HepG2 (cell line): Measurements from ENCODE around the gene CDC42SE2. TPM values are rescaled to one million over a fixed set of nuclear protein-coding genes. Genes with fewer than 3 reads are reported as not detected.

Source experiments
- ATAC-seq: fragments of 200-7000 bp; cut with Tn5 transposase; 3 replicates; pipeline ENCODE4 v1.9.1; 2020; ENCODE audit warnings: mild to moderate bottlenecking, moderate library complexity
- BruUV-seq: library from RNA; stranded (reverse); fragments of 400-500 nt; replicated peaks from 2 replicates; lab custom pipeline; 2021; lab: Mats Ljungman, UMichigan
- CTCF ChIA-PET: fragments of 300-600 bp; formaldehyde crosslinking; extraction: SDS; loops from one replicate; lab custom pipeline; 2021; ENCODE audit warnings: low total read pairs, inconsistent platforms, low intra/inter-chr PET ratio; lab: Yijun Ruan, JAX
- POLR2A ChIA-PET: fragments of 350-600 bp; sonication (Branson Sonifier 250); formaldehyde crosslinking; loops from one replicate; lab custom pipeline; 2020; ENCODE audit warnings: antibody characterized with exemption, inconsistent platforms; lab: Yijun Ruan, JAX
- DNase-seq: peaks from one replicate; pipeline ENCODE4 v3.0.0-alpha.2; 2015; ENCODE audit warnings: low spot score
- FAIRE-seq: peaks from 3 replicates; lab custom pipeline; 2011; peaks lifted over from hg19 to GRCh38; lab: Jason Lieb, UNC
- H2AFZ ChIP-seq: one replicate; pipeline ENCODE4 v1.6.1; 2011; ENCODE audit warnings: low read length, inconsistent platforms
- H3K27ac ChIP-seq: fragments of 300-600 bp; 3 replicates; pipeline ENCODE4 v1.8.0; 2011; ENCODE audit warnings: mixed run types, mild to moderate bottlenecking, mixed read lengths, low read length, inconsistent platforms; ENCODE audit not compliant: insufficient read depth; ENCODE audit errors: extremely low read length
- H3K27me3 ChIP-seq, 2 experiments: fragments of 200-600 bp in 1 of 2; 2 replicates in 1 of 2; 3 replicates in 1 of 2; pipeline versions ENCODE4 v1.6.0 to v1.8.0; 2011; ENCODE audit warnings: low read length in 2 of 2, mild to moderate bottlenecking in 2 of 2, moderate library complexity in 2 of 2, inconsistent platforms in 1 of 2; ENCODE audit not compliant: insufficient read depth in 2 of 2, control insufficient read depth in 1 of 2
- H3K36me3 ChIP-seq, 2 experiments: fragments of 200-600 bp in 1 of 2; replicated peaks in 1 of 2; 2 replicates in 1 of 2; 3 replicates in 1 of 2; pipeline versions ENCODE4 v1.5.1 to v1.8.0; 2011; ENCODE audit warnings: low read length in 2 of 2, inconsistent platforms in 1 of 2; ENCODE audit not compliant: insufficient read depth in 2 of 2, control insufficient read depth in 1 of 2
- H3K4me1 ChIP-seq: 2 replicates; pipeline ENCODE4 v1.5.1; 2012; ENCODE audit warnings: low read length, inconsistent platforms; ENCODE audit not compliant: insufficient read depth
- H3K4me2 ChIP-seq: 2 replicates; pipeline ENCODE4 v1.6.0; 2011; ENCODE audit warnings: low read depth, low read length, inconsistent platforms
- H3K4me3 ChIP-seq, 3 experiments: fragments of 200-600 bp in 1 of 3; sonication (generic), shearing (Covaris generic) in 1 of 3; replicated peaks in 1 of 3; 2 replicates each; pipeline ENCODE4 v1.5.1; 2011 to 2016; ENCODE audit warnings: low read length in 3 of 3, inconsistent platforms in 2 of 3, low read depth in 2 of 3, mild to moderate bottlenecking in 2 of 3, control low read depth in 1 of 3, mixed read lengths in 1 of 3; ENCODE audit not compliant: insufficient read depth in 1 of 3
- H3K79me2 ChIP-seq: one replicate; pipeline ENCODE4 v1.6.1; 2011; ENCODE audit warnings: low read length, inconsistent platforms; ENCODE audit not compliant: insufficient read depth
- H3K9ac ChIP-seq: 2 replicates; pipeline ENCODE4 v1.6.0; 2011; ENCODE audit warnings: mild to moderate bottlenecking, low read depth, low read length, inconsistent platforms; ENCODE audit not compliant: insufficient read depth
- H3K9me3 ChIP-seq: 2 replicates; pipeline ENCODE4 v1.5.1; 2012; ENCODE audit warnings: mild to moderate bottlenecking, low read length
- H4K20me1 ChIP-seq: 2 replicates; pipeline ENCODE4 v1.6.0; 2011; ENCODE audit warnings: inconsistent platforms, mild to moderate bottlenecking, low read length, moderate library complexity; ENCODE audit not compliant: insufficient read depth
- MIER3 ChIP-seq: IDR thresholded peaks from 2 replicates; pipeline ENCODE4 v1.6.1; 2016; ENCODE audit warnings: missing compliant biosample characterization, borderline replicate concordance
- MYNN ChIP-seq: sonication (generic); formaldehyde crosslinking; IDR thresholded peaks from 2 replicates; pipeline ENCODE4 v1.4.0; 2020; ENCODE audit warnings: mild to moderate bottlenecking, low read depth, missing genetic modification reagents
- PAF1 ChIP-seq: IDR thresholded peaks from 2 replicates; pipeline ENCODE4 v1.6.1; 2016; ENCODE audit warnings: missing genetic modification reagents, missing compliant biosample characterization
- RORA ChIP-seq: sonication (generic); formaldehyde crosslinking; IDR thresholded peaks from 2 replicates; pipeline ENCODE4 v1.5.0; 2020; ENCODE audit warnings: mild to moderate bottlenecking, missing genetic modification reagents, moderate library complexity
- SMYD3 ChIP-seq: sonication (generic); formaldehyde crosslinking; IDR thresholded peaks from 2 replicates; pipeline ENCODE4 v1.8.1; 2023; ENCODE audit warnings: mild to moderate bottlenecking, missing genetic modification reagents
- TOPORS ChIP-seq: sonication (generic); formaldehyde crosslinking; IDR thresholded peaks from 2 replicates; pipeline ENCODE4 v1.8.0; 2023; ENCODE audit warnings: mild to moderate bottlenecking, missing genetic modification reagents
- ZNF562 ChIP-seq: sonication (generic); formaldehyde crosslinking; IDR thresholded peaks from 2 replicates; pipeline ENCODE4 v1.8.0; 2022; ENCODE audit warnings: missing genetic modification reagents, borderline replicate concordance
- ZNF775 ChIP-seq: sonication (generic); formaldehyde crosslinking; IDR thresholded peaks from 2 replicates; pipeline ENCODE4 v1.4.0; 2020; ENCODE audit warnings: missing genetic modification reagents, mild to moderate bottlenecking, moderate library complexity, borderline replicate concordance
- WGBS: methylation state at CpG from one replicate; pipeline ENCODE4 v1.1.6; 2017; ENCODE audit warnings: low lambda C conversion rate; 5-methylcytosine and 5-hydroxymethylcytosine counted together
- in situ Hi-C: cut with HindIII; loops from 2 replicates; pipeline ENCODE4 v1.10.0; 2017; ENCODE audit warnings: low pct_unique_long_range_greater_than_20kb; ENCODE audit not compliant: extremely low pct_ligation_motif_present
- intact Hi-C: fragments of 100-400 bp; cut with micrococcal nuclease; formaldehyde crosslinking; loops from one replicate; pipeline ENCODE4 v1.10.0; 2022; ENCODE audit not compliant: unreplicated experiment
- polyA plus RNA-seq, 8 experiments: library from polyadenylated mRNA; depleted of rRNA in 3 of 8; stranded (reverse) in 7 of 8; unstranded in 1 of 8; fragments of >200 nt; fragmentation: Illumina TruSeq in 4 of 8; extraction: Trizol in 4 of 8; gene quantifications; 2 replicates each; pipeline versions ENCODE4 v1.2.1 to v1.2.3, GENCODE V29; 2011 to 2016; ENCODE audit warnings: low read depth in 4 of 8, missing spikeins in 1 of 8, mixed read lengths in 1 of 8; ENCODE audit not compliant: insufficient read depth in 1 of 8
- total RNA-seq, 5 experiments: library from RNA; depleted of rRNA; stranded (reverse); fragments of >200 nt; fragmentation: Illumina TruSeq; extraction: Trizol; gene quantifications; 2 replicates each; pipeline ENCODE4 v1.2.3, GENCODE V29; 2016; ENCODE audit warnings: low read depth in 1 of 5
- TF ChIP-seq, protein P1 (sequence below): sonication (generic); formaldehyde crosslinking; IDR thresholded peaks from 2 replicates; pipeline ENCODE4 v1.8.0; 2022; ENCODE audit warnings: mild to moderate bottlenecking, missing genetic modification reagents, borderline replicate concordance
- TF ChIP-seq, protein P2 (sequence below): sonication (generic); formaldehyde crosslinking; IDR thresholded peaks from 2 replicates; pipeline ENCODE4 v1.4.0; 2020; ENCODE audit warnings: missing genetic modification reagents, borderline replicate concordance
- TF ChIP-seq, protein P3 (sequence below): sonication (generic); formaldehyde crosslinking; IDR thresholded peaks from 2 replicates; pipeline ENCODE4 v1.5.0; 2020; ENCODE audit warnings: missing genetic modification reagents, mild to moderate bottlenecking, borderline replicate concordance
- TF ChIP-seq, protein P4 (sequence below): IDR thresholded peaks from 2 replicates; pipeline ENCODE4 v1.6.1; 2012; ENCODE audit warnings: low read depth, low read length, improper control_type of control experiment

Gene CDC42SE2
- total and polyA plus RNA-seq, 2 of the 13 experiments (the other 11 are each of a cell fraction or from before 2014, with no cell fraction given): 19.6 to 25.0 TPM

DNA sequence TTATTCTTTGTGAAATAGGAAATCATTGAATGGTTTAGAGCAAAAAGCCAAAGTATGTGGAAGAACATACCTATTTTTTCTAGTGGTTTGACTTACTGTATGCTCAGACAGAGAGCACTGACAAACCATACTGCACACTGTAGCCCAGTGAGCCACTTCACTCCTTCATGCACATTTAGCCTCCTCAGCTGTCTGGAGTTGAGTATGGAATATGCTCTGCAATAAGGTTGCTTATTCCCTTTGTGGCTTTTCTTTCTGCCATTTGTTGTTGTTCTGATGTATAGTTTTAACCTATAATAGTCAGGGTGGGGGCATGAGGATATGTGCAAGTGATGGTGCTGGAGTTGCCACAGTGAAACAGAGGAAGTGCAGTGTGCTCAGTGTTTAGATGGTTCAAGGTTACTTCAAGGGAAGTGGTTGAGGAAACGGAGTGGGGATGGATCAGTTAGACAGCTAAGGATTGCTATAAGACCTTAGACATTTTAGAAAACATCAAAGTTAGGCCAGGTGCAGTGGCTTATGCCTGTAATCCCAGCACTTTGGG is 100.7 kb downstream of the CDC42SE2 start:
- H3K27ac ChIP-seq: no peak overlapping the region
- H2AFZ ChIP-seq: no peak overlapping the region
- H3K27me3 ChIP-seq: no peaks in the 10 kb centered on the region
- 100% methylated on average over 1 of the region's 1 CpG for WGBS
- H3K79me2 ChIP-seq: peaks cover 2% of the 10 kb centered on the region
- ChIA-PET CTCF (no interaction called here), POLR2A (no interaction called here)
- intact Hi-C loops (no loop called here), in situ Hi-C loops (no loop called here)
- FAIRE-seq (no peak), DNase-seq (no peak), ATAC-seq (no peak)
- peaks cover 3 to 11% of the 10 kb centered on the region in 2 experiments; a peak in 4 of 5 replicates for H3K36me3 ChIP-seq
- TF ChIP-seq SMYD3 (CRISPR knock-in tag) (no peak), RORA (CRISPR knock-in tag) (no peak), ZNF562 (CRISPR knock-in tag) (no peak), PAF1 (CRISPR knock-in tag) (no peak), TOPORS (CRISPR knock-in tag) (no peak), MIER3 (no peak), MYNN (no peak), ZNF775 (CRISPR knock-in tag) (no peak)
- TF ChIP-seq, protein P1, sequence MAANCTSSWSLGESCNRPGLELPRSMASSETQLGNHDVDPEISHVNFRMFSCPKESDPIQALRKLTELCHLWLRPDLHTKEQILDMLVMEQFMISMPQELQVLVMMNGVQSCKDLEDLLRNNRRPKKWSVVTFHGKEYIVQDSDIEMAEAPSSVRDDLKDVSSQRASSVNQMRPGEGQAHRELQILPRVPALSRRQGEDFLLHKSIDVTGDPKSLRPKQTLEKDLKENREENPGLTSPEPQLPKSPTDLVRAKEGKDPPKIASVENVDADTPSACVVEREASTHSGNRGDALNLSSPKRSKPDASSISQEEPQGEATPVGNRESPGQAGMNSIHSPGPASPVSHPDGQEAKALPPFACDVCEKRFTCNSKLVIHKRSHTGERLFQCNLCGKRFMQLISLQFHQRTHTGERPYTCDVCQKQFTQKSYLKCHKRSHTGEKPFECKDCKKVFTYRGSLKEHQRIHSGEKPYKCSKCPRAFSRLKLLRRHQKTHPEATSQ (CRISPR knock-in tag): no peak
- TF ChIP-seq, protein P2, sequence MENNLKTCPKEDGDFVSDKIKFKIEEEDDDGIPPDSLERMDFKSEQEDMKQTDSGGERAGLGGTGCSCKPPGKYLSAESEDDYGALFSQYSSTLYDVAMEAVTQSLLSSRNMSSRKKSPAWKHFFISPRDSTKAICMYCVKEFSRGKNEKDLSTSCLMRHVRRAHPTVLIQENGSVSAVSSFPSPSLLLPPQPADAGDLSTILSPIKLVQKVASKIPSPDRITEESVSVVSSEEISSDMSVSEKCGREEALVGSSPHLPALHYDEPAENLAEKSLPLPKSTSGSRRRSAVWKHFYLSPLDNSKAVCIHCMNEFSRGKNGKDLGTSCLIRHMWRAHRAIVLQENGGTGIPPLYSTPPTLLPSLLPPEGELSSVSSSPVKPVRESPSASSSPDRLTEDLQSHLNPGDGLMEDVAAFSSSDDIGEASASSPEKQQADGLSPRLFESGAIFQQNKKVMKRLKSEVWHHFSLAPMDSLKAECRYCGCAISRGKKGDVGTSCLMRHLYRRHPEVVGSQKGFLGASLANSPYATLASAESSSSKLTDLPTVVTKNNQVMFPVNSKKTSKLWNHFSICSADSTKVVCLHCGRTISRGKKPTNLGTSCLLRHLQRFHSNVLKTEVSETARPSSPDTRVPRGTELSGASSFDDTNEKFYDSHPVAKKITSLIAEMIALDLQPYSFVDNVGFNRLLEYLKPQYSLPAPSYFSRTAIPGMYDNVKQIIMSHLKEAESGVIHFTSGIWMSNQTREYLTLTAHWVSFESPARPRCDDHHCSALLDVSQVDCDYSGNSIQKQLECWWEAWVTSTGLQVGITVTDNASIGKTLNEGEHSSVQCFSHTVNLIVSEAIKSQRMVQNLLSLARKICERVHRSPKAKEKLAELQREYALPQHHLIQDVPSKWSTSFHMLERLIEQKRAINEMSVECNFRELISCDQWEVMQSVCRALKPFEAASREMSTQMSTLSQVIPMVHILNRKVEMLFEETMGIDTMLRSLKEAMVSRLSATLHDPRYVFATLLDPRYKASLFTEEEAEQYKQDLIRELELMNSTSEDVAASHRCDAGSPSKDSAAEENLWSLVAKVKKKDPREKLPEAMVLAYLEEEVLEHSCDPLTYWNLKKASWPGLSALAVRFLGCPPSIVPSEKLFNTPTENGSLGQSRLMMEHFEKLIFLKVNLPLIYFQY: no peak
- TF ChIP-seq, protein P3, sequence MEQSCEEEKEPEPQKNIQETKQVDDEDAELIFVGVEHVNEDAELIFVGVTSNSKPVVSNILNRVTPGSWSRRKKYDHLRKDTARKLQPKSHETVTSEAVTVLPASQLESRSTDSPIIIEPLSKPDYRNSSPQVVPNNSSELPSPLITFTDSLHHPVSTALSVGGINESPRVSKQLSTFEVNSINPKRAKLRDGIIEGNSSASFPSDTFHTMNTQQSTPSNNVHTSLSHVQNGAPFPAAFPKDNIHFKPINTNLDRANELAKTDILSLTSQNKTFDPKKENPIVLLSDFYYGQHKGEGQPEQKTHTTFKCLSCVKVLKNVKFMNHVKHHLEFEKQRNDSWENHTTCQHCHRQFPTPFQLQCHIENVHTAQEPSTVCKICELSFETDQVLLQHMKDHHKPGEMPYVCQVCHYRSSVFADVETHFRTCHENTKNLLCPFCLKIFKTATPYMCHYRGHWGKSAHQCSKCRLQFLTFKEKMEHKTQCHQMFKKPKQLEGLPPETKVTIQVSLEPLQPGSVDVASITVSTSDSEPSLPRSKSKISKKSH (CRISPR knock-in tag): no peak
- TF ChIP-seq, protein P4, sequence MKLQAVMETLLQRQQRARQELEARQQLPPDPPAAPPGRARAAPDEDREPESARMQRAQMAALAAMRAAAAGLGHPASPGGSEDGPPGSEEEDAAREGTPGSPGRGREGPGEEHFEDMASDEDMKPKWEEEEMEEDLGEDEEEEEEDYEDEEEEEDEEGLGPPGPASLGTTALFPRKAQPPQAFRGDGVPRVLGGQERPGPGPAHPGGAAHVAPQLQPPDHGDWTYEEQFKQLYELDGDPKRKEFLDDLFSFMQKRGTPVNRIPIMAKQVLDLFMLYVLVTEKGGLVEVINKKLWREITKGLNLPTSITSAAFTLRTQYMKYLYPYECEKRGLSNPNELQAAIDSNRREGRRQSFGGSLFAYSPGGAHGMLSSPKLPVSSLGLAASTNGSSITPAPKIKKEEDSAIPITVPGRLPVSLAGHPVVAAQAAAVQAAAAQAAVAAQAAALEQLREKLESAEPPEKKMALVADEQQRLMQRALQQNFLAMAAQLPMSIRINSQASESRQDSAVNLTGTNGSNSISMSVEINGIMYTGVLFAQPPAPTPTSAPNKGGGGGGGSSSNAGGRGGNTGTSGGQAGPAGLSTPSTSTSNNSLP: no peak
- H3K9ac ChIP-seq: no peak overlapping the region
- no peak overlapping the region for H3K4me3 ChIP-seq
- no peaks in the 10 kb centered on the region for H3K9me3 ChIP-seq
- no peaks in the 10 kb centered on the region for H4K20me1 ChIP-seq
- H3K4me2 ChIP-seq: no peak overlapping the region
- no TSS peak for BruUV-seq
- H3K4me1 ChIP-seq: no peaks in the 10 kb centered on the region
